ENCODE data around the gene RAB3A.
"Not testable (repeated sequence)": the region's sequence is repeated elsewhere in the genome, so short reads cannot be mapped to it uniquely, and the experiment has no call there.

Gene RAB3A

DNA sequence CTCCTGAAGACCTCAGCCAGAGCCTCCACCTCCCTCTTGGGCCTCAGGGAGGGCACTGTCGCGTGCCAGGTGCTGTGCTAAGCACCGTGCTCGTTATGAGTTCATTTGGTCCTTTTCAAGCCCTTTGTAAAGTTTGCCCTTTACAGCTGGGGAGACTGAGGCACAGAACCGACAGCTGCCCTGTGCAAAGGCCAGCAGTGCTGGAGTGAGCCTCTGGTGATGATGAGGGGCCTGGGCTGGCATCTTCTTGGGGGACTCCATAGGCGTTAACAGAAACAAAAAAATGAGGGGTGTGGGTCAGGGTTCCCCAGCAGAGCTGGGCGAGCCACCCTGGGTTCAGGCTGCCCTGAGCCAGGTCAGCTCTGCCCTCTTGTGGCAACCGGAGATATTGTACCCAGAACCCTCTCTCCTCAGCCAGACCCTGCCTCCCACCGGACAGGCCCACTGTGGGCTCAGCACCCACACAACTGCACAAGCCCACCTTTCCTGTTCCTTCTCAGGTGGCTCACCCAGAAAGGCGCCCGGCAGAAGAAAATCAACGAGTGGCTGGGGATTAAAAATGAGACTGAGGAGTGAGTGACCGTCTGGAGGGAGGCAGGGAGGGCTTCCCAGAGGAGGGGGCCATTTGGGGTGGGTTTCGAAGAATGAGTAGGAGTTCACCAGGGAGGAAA, 35.7 kb downstream of the RAB3A start:
- DNase-seq (ENCODE audit: low spot score): peak; percentile 89

GRCh38 chr19:18167011-18167410, 36.8 kb downstream of the RAB3A start:
- no peak for DNase-seq (ENCODE audit: low spot score)

GRCh38 chr19:18165794-18166544, 37.9 kb downstream of the RAB3A start:
- DNase-seq (ENCODE audit: low spot score): no peak

GRCh38 chr19:18164072-18164471, 39.8 kb downstream of the RAB3A start:
- no peak for DNase-seq (ENCODE audit: low spot score)

- DNase-seq (ENCODE audit: low spot score): no peak
Observed at GRCh38 chr19:18161636-18162002, 42.2 kb downstream of the RAB3A start.

- peak; percentile 93 for DNase-seq (ENCODE audit: low spot score)
Observed at GRCh38 chr19:18160971-18161635, 42.7 kb downstream of the RAB3A start.

GRCh38 chr19:18160493-18160970, 43.3 kb downstream of the RAB3A start:
- DNase-seq (ENCODE audit: low spot score): no peak

GRCh38 chr19:18159810-18160209, 44.0 kb downstream of the RAB3A start:
- DNase-seq (ENCODE audit: low spot score): no peak

- DNase-seq (ENCODE audit: low spot score): not testable (repeated sequence)
Observed at GRCh38 chr19:18159059-18159616, 44.7 kb downstream of the RAB3A start.

GRCh38 chr19:18158467-18158866, 45.4 kb downstream of the RAB3A start:
- DNase-seq (ENCODE audit: low spot score): no peak

GRCh38 chr19:18157465-18158063, 46.3 kb downstream of the RAB3A start:
- DNase-seq (ENCODE audit: low spot score): no peak

- no peak for DNase-seq (ENCODE audit: low spot score)
Observed at GRCh38 chr19:18156841-18157464, 46.9 kb downstream of the RAB3A start.

DNA sequence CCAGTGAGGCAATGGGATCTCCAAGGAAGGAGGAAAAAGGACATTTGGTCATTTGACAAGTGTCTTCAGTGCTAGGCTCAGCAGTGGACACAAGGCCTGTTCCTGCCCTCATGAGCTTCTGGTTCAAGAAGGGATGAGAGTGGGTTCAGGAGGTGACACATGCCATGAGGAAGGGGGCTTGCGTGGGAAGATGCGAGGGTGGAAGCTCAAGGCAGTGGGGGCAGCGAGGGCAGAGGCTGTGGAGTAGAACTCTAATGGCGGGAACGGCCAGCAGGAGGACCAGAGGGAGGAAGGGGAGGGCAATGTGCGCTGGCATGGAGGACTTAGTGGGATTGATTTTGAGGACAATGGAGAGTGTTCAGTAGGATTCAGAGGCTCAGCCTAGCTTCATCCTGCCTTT, 47.6 kb downstream of the RAB3A start:
- DNase-seq (ENCODE audit: low spot score): no peak

GRCh38 chr19:18155095-18156087, 48.5 kb downstream of the RAB3A start:
- DNase-seq (ENCODE audit: low spot score): no peak

DNA sequence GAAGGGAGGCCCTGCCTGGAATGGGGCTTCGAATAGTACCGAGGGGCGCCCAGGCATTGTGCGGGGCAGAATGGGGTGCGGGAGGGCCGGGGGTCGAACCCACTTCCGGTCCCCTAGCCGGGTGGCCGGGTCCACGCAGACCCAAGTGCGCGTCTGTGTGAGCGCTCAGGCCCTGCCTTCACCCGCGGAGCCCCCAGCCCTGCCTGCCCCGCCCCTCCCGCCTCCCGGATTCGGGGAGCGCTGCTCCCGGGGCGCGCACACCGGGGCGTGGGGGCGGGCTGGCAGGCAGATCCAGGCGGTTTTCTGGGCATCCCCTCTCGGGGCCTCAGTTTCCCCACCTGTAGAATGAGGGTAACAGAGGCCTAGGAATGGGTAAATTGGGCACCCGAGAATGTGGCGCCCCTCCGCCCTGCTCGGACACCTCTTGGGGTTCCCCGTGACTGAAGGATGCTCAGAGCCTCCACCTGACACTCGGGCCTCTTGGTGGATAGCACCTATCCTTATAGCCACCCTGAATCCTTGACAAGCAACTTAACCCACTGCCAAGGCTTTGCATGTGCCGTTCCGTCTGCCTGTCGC, 50.2 kb downstream of the RAB3A start:
- DNase-seq (ENCODE audit: low spot score): no peak

DNA sequence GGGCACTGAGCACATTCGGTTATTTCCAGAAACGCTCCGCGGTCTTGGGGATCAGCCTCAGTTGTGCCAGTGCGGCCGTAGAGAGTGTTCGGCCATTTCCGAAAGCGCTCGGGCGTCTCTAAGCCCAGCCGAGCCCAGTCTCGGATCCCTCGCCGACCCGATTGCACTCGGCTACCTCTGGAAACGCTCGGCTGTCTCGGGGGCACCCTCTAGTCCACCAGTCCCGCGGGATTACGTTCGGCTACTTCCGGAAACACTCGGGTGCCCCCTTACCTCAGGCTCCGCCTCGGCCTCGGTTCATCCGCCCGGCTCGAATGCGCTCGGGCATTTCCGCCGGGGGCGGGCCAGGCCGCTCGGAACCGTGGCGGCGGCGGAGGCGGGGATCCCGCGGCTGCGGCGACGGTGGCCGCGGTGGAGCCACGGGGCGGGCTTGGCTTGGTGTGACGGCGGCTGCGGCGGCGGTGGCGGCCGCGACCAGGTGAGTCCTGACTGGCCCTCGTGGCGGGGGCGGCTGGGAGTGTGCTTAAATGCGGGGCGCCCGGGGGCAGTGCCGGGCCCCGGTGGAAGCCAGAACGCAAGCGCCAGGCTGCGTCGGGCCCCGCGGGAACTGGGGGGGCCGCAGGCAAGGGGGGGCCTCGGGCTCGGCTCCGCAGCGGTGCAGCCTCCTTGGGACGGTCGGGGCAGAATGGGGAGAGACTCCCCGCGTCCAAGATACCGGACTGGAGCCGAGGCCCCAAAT, 50.9 kb downstream of the RAB3A start, which contains the start of gene PIK3R2:
Gene PIK3R2, plus strand, starts transcription at position 347 of the 739 bp plus-strand sequence. CDS start 2,717 bp downstream, outside the sequence.
- DNase-seq (ENCODE audit: low spot score): peak; percentile 96

GRCh38 chr19:18152442-18152816, 51.4 kb downstream of the RAB3A start:
- peak; percentile 99 for DNase-seq (ENCODE audit: low spot score)

DNA sequence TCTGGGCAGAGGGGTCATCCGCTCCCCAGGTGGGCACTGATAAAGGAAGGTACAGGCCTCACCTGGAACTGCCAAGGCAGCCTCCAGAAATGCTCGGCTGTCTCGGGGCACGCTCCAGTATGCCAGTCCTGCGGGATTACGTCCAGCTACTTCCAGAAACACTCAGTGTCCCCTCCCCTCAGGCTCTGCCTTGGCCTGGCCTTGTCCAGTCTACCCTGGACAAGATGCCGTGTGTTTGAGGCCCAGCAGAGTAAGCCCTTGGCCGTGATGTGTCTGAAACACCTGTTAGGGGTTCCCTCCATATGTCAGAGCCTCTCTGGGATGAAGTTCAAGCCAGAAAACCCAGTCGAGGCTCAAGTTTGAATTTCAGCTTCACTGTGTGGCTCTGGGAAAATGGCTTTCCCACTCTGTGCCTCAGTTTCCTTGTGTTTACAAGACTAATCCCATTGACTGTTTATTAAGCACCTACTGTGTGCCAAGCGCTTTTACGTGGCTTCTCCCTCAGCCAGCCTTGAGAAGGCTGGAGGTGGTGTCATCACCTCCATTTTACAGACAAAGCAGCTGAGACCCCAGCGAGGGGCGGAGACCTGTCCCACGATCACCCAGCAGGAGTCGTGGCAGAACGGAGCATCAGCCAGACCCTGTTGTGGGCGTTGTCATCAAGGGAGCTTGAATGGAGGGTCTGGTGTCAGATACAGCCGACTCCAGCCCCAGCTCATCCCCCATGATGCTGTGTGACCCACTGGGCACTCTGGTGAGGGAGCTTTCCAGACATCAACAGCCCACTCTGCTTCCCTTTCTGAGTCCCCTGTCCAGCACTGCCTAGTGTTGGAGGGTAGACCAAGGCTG, 52.8 kb downstream of the RAB3A start:
- no peak for DNase-seq (ENCODE audit: low spot score)
